ENCODE measurements around the gene SH3GLB2.

- TF ChIP-seq CTCF (IDR thresholded peaks at IDR 0.05) (no peak), POLR2A (IDR thresholded peaks at IDR 0.05) (no peak)
These were observed 14.0 kb downstream of the SH3GLB2 start for GRCh38 chr9:129014124-129014523.
